ENCODE results near the gene EHD4. TPM values are rescaled to one million over a fixed set of nuclear protein-coding genes. Genes with fewer than 3 reads are reported as not detected.

The EHD4 gene
- total and polyA plus RNA-seq, 2 donors (not counting 3 experiments of a cell fraction or from before 2014, with no cell fraction given), result 96.7 to 128 TPM

GRCh38 chr15:41942886-41943285 is 29.5 kb downstream of the EHD4 start:
- H3K27me3 ChIP-seq (ENCODE audit: control insufficient read depth in 2 of 2, insufficient read depth in 2 of 2, low read length in 2 of 2), result no peaks in the 10 kb centered on the region
- no peak for DNase-seq (ENCODE audit: low read depth, low spot score)
- peaks cover 18% of the 10 kb centered on the region in 2 experiments for H3K36me3 ChIP-seq (ENCODE audit: control insufficient read depth in 2 of 2, extremely low read depth in 1 of 2, insufficient read depth in 2 of 2, low read length in 2 of 2)
- ChIA-PET CTCF (interaction anchor here (1.8 kb wide), 1 partner anchor 30 kb away, joined by 5 read pairs; the partner anchor contains the start of gene EHD4), POLR2A (no interaction called here)
- TF ChIP-seq FOS (IDR thresholded peaks at IDR 0.05; ENCODE audit: borderline replicate concordance, insufficient read depth, low read length), result no peak
- no peak for TF ChIP-seq CTCF (IDR thresholded peaks at IDR 0.05; ENCODE audit: extremely low read depth in 1 of 2, insufficient read depth in 1 of 2, low read depth in 1 of 2, low read length in 2 of 2)
- no peak for TF ChIP-seq MYC (IDR thresholded peaks at IDR 0.05; ENCODE audit: low read depth, low read length)
- no peak for TF ChIP-seq MAX (IDR thresholded peaks at IDR 0.05; ENCODE audit: insufficient read depth, insufficient read length)
- no peak for TF ChIP-seq POLR2AphosphoS5 (IDR thresholded peaks at IDR 0.05; ENCODE audit: insufficient read depth, low read depth, low read length)
- no peak for TF ChIP-seq JUN (IDR thresholded peaks at IDR 0.05; ENCODE audit: borderline replicate concordance, insufficient read depth, insufficient read length, low read depth)
- no peak for TF ChIP-seq GATA2 (IDR thresholded peaks at IDR 0.05; ENCODE audit: insufficient read depth, insufficient read length, low read depth, low read length)
- no peak for TF ChIP-seq POLR2A (IDR thresholded peaks at IDR 0.05; ENCODE audit: low read depth, low read length)
- TF ChIP-seq EZH2 (IDR thresholded peaks at IDR 0.05; ENCODE audit: borderline replicate concordance, low read depth, low read length, severe bottlenecking), result no peak
- H3K4me1 ChIP-seq (ENCODE audit: control insufficient read depth, extremely low read depth, insufficient read depth, low read length), result peaks cover 97% of the 10 kb centered on the region
- dilution Hi-C loops (cut with MboI; ENCODE audit: extremely low pct_ligation_motif_present, low sequenced_read_pairs), result no loop called here
- no peak overlapping the region for H2AFZ ChIP-seq (ENCODE audit: low read depth, low read length)
- no peak overlapping the region for H3K4me2 ChIP-seq (ENCODE audit: insufficient read depth, low read length)
- no peak overlapping the region for H3K9ac ChIP-seq (replicated peaks; ENCODE audit: extremely low read depth, insufficient read depth, low read length)
- no peak for FAIRE-seq
- no peak overlapping the region for H3K4me3 ChIP-seq (replicated peaks in 1 of 3; ENCODE audit: insufficient read depth in 1 of 3, low read depth in 1 of 3, low read length in 3 of 3)
- BruUV-seq (replicated peaks), result no TSS peak
- intact Hi-C loops (cut with micrococcal nuclease), result no loop called here
- H4K20me1 ChIP-seq (replicated peaks; ENCODE audit: control insufficient read depth, extremely low read depth, insufficient read depth, low read length), result no peaks in the 10 kb centered on the region
- H3K79me2 ChIP-seq (ENCODE audit: control insufficient read depth, insufficient read depth, low read length), result peaks cover 73% of the 10 kb centered on the region
- no peaks in the 10 kb centered on the region for H3K9me1 ChIP-seq (replicated peaks; ENCODE audit: control insufficient read depth, extremely low read depth, insufficient read depth, low read length)
- peak overlapping the region; percentile 99 for H3K27ac ChIP-seq (ENCODE audit: insufficient read depth, low read depth, low read length)
- H3K9me3 ChIP-seq (replicated peaks; ENCODE audit: control insufficient read depth, insufficient read depth, low read length), result no peaks in the 10 kb centered on the region
